Measurements from ENCODE around the gene UGGT2. TPM values are rescaled to one million over a fixed set of nuclear protein-coding genes. Genes with fewer than 3 reads are reported as not detected.

The UGGT2 gene, protein sequence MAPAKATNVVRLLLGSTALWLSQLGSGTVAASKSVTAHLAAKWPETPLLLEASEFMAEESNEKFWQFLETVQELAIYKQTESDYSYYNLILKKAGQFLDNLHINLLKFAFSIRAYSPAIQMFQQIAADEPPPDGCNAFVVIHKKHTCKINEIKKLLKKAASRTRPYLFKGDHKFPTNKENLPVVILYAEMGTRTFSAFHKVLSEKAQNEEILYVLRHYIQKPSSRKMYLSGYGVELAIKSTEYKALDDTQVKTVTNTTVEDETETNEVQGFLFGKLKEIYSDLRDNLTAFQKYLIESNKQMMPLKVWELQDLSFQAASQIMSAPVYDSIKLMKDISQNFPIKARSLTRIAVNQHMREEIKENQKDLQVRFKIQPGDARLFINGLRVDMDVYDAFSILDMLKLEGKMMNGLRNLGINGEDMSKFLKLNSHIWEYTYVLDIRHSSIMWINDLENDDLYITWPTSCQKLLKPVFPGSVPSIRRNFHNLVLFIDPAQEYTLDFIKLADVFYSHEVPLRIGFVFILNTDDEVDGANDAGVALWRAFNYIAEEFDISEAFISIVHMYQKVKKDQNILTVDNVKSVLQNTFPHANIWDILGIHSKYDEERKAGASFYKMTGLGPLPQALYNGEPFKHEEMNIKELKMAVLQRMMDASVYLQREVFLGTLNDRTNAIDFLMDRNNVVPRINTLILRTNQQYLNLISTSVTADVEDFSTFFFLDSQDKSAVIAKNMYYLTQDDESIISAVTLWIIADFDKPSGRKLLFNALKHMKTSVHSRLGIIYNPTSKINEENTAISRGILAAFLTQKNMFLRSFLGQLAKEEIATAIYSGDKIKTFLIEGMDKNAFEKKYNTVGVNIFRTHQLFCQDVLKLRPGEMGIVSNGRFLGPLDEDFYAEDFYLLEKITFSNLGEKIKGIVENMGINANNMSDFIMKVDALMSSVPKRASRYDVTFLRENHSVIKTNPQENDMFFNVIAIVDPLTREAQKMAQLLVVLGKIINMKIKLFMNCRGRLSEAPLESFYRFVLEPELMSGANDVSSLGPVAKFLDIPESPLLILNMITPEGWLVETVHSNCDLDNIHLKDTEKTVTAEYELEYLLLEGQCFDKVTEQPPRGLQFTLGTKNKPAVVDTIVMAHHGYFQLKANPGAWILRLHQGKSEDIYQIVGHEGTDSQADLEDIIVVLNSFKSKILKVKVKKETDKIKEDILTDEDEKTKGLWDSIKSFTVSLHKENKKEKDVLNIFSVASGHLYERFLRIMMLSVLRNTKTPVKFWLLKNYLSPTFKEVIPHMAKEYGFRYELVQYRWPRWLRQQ (N-terminal part only)
- 26.0 TPM for total RNA-seq

DNA sequence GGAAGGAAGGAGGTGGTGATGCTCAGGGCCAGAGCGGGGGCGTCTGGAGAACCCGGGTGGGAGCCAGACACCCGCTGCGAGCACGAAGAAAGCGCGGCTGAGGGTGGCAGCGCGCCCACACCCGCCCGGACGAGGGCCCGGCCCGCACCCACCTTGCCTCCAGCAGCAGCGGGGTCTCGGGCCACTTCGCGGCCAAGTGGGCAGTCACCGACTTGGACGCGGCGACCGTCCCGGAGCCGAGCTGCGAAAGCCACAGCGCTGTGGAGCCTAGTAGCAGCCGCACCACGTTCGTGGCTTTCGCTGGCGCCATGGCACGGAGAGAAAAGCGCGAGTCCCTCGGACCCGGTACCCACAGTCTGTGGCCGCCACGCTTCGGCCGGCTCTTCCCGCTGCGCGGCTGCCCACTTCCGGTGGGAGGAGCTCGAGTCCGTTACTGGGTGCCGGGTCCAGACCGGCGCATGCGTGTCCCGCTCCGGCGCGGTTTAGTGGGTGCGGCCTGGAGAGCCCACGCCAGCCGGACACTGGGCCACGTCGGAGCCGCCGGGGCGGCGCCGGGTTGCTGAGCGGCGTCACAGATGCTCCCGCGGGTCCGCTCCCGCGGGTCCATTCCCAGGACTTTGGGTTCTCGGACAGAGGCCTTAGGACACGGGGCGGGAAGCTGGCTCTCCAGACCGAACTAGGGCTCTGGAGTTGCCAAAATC, at the start of gene UGGT2:
Gene UGGT2 (minus strand): TSS at position 399 of the 701 bp plus-strand sequence. CDS start 89 bp downstream, at position 310.
- Histone ChIP-seq H3K4me1 (no peaks in the 10 kb centered on the region), H3K27me3 (no peaks in the 10 kb centered on the region), H3K9me3 (no peaks in the 10 kb centered on the region), H3K4me3 (peak within 1 kb of the TSS; percentile 73 to 89), H3K27ac (peak within 1 kb of the TSS; percentile 81 to 94), H3K36me3 (no peaks in the 10 kb centered on the region)
- intact Hi-C loops (cut with DNase I) = loop anchor here (2.0 to 10.0 kb wide), 6 partner anchors 376 to 1924 kb away; partner anchors contain the start of genes DNAJC3 and MBNL2
- peak; percentile 77 to 96 for DNase-seq (ENCODE audit: low spot score in 2 of 2)
- TF ChIP-seq, protein P1, sequence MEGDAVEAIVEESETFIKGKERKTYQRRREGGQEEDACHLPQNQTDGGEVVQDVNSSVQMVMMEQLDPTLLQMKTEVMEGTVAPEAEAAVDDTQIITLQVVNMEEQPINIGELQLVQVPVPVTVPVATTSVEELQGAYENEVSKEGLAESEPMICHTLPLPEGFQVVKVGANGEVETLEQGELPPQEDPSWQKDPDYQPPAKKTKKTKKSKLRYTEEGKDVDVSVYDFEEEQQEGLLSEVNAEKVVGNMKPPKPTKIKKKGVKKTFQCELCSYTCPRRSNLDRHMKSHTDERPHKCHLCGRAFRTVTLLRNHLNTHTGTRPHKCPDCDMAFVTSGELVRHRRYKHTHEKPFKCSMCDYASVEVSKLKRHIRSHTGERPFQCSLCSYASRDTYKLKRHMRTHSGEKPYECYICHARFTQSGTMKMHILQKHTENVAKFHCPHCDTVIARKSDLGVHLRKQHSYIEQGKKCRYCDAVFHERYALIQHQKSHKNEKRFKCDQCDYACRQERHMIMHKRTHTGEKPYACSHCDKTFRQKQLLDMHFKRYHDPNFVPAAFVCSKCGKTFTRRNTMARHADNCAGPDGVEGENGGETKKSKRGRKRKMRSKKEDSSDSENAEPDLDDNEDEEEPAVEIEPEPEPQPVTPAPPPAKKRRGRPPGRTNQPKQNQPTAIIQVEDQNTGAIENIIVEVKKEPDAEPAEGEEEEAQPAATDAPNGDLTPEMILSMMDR (IDR thresholded peaks at IDR 0.05) = no peak

DNA sequence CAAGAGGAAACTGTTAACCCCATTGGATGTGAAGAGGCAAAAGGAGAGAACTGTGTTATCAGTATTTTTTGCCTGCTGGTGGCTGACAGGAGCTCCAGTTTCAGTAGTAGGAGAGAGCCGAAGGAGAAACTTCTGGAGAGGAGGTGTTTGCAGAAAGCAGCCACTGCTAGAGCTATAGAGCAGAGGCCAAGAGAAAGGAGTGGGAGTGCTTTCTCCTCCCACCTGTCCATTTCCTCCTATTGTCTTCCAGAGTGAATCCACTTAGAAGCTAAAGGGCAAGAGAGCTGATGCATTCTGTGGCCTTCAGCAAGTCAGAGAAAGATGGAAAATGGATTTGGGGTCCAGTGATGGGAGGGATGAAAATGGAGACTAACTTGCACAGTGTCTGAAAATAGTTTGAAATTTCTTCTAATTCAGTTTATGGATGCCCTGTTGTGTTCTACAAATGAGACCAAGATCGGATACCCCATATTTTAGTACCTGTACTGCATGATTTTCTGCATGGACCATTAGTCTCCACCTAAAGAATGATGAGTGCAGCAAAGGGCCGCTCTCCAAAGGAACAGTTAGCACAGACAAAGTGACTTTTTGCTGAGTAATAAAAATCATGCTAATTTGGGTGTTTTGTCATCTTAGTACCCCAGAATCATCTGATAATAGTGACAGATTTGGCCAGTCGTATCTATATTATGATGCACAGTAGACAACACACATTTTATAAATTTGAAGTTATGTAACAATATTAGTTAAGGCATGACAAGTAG, 47.4 kb upstream of the UGGT2 start:
- intact Hi-C loops (cut with DNase I) = no loop called here
- no peaks in the 10 kb centered on the region for H3K36me3 ChIP-seq
- peaks cover 0 to 3% of the 10 kb centered on the region in 2 donors for H3K9me3 ChIP-seq
- no peak overlapping the region for H3K27ac ChIP-seq
- no peaks in the 10 kb centered on the region for H3K27me3 ChIP-seq
- H3K4me1 ChIP-seq = no peaks in the 10 kb centered on the region
- DNase-seq (ENCODE audit: low spot score in 2 of 2) = no peak
- no peak overlapping the region for H3K4me3 ChIP-seq
- TF ChIP-seq, protein P1 (IDR thresholded peaks at IDR 0.05) = no peak

DNA sequence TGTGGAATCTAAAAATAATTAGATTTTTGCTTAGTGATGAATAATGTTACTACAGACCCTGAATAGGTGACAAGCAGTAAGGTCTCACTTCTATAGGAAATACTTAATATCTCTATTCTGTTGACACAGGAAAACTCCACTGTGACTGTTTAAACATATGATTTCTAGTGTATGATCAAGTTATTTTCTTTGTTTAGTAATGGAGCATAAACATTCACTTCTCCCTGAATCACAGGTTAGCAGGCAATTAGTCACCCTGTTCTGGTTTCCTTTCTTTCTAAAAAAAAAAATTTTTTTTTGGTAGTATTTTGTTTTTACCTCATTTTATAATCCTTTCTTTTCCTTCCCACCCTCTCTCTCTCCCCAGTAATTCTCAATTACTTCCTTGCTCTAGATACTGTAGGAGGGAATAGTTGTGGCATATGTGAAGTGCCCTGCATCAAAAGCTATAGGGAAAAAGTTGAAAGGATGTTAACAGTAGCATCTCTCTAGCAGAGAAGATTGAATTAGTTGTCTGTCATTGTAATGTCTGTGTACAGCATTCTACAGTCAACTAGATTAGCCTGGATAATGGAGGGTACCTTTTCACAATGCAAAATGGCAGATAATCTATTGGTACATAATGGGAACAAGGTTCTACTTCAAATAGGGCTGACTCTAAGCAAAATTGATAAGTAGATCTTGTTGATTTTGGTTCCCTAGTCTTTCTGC, 40.2 kb upstream of the UGGT2 start:
- H3K4me1 ChIP-seq = peaks cover 0 to 9% of the 10 kb centered on the region in 2 donors
- H3K4me3 ChIP-seq = no peak overlapping the region
- no peaks in the 10 kb centered on the region for H3K36me3 ChIP-seq
- no peaks in the 10 kb centered on the region for H3K27me3 ChIP-seq
- no peak for DNase-seq (ENCODE audit: low spot score in 2 of 2)
- TF ChIP-seq, protein P1 (IDR thresholded peaks at IDR 0.05) = no peak
- no peak overlapping the region for H3K27ac ChIP-seq
- intact Hi-C loops (cut with DNase I) = no loop called here
- no peaks in the 10 kb centered on the region for H3K9me3 ChIP-seq

DNA sequence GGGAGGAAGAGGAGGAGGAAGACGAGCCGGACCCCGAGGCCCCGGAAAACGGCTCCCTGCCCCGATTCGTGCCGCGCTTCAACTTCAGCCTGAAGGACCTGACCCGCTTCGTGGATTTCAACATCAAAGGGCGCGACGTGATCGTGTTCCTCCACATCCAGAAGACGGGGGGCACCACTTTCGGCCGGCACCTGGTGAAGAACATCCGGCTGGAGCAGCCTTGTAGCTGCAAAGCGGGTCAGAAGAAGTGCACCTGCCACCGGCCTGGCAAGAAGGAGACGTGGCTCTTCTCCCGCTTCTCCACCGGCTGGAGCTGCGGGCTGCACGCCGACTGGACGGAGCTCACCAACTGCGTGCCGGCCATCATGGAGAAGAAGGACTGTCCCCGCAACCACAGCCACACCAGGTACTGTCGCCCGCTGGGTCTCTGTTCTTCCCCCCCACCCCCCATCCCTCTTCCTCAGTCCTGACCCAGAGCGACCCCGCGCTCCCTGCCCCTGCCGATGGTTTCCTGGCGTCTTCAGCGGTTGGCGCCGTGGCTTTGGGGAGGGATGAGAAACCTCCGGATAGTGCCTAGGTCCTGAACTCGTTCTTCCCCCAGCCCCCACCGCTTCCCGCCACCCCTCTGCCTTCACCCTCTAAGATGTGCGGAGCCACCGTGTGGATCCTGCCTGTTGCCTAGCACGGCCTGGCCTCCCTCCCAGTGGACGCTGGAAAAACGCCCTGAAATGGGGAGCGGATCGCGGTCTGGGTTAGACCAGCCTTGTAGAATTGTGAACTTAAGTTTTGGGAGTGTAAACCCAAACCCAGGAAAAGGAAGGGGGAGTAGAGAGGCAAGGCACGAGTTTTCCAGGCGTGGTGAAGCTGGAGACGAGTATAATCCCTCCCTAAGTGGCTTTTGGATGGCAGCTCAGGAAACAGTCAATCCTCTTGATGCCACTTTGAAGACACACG, 38.2 kb upstream of the UGGT2 start:
- Histone ChIP-seq H3K27ac (no peak overlapping the region), H3K27me3 (no peaks in the 10 kb centered on the region)

More for the DNA sequence above, 38.2 kb upstream of the UGGT2 start:
- H3K4me3 ChIP-seq = peak overlapping the region; percentile 61 to 75
- no peaks in the 10 kb centered on the region for H3K9me3 ChIP-seq
- peaks cover 0 to 9% of the 10 kb centered on the region in 2 donors for H3K4me1 ChIP-seq
- DNase-seq (ENCODE audit: low spot score in 2 of 2) = no peak
- intact Hi-C loops (cut with DNase I) = no loop called here
- no peaks in the 10 kb centered on the region for H3K36me3 ChIP-seq
- TF ChIP-seq, protein P1 (IDR thresholded peaks at IDR 0.05) = no peak

Measured in ascending aorta (tissue), 2 donors.